Heart left ventricle (tissue), 13 donors: ENCODE data around the gene CPNE6.

Experiments
- CTCF ChIP-seq, 12 donors: fragments of 200-600 bp; sonication (generic) in 4 of 12; IDR thresholded peaks; one replicate each; pipeline versions ENCODE4 v1.5.0 to v1.8.0; 2018 to 2022; ENCODE audit warnings: antibody characterized with exemption in 12 of 12, mild to moderate bottlenecking in 5 of 12
- POLR2A ChIP-seq, 2 donors: fragments of 450-650 bp; IDR thresholded peaks; one replicate each; pipeline ENCODE4 v1.6.1; 2017; ENCODE audit warnings: antibody characterized with exemption in 2 of 2, mild to moderate bottlenecking in 2 of 2, moderate library complexity in 2 of 2
- donor health status: ischemic (EF 13 %, LVEDD 7.1; RV severe dilation, severe dysfunction).
- donor health status: DM: no; HTN: yes; CAD: no.
- donor health status: DM: no; HTN: no; CAD: no.
- donor health status: ischemic (EF 25% LVEDD 6.9; RV normal size, moderate dysfunction).
- donor health status: ischemic (EF 25% LVEDD 5.7; RV mildly dilated, moderate dysfunction).
- donor health status: ischemic (EF 35%, LVEDD 5.7; RV mildly dilated, moderate dysfunction).
- donor health status: nonischemic (EF 11% LVEDD 7.7; RV severe dilation, severe dysfunction).
- donor health status: DM: yes; HTN: yes; CAD: no.
- donor health status: PGD.
- donor health status: ischemic (EF 29% LVEDD 5.4; RV normal size, mild dysfunction).
- donor health status: nonischemic (EF 23%, LVEDD 6.1; RV moderate dilation, normal function).

- TF ChIP-seq CTCF (IDR thresholded peaks at IDR 0.05), result no peak
- TF ChIP-seq POLR2A (IDR thresholded peaks at IDR 0.05), result no peak
Measured at GRCh38 chr14:24080888-24081738, 9.8 kb downstream of the CPNE6 start.
